Measurements from ENCODE around the gene RNF224. TPM values are rescaled to one million over a fixed set of nuclear protein-coding genes. Genes with fewer than 3 reads are reported as not detected.
A peak's percentile ranks its signal among the peaks of the same experiment; 100 is the strongest.

The RNF224 gene
- total and polyA plus RNA-seq, 2 of the 13 experiments (the other 11 are each of a cell fraction or from before 2014, with no cell fraction given): 0.09 TPM; not detected in 1

DNA sequence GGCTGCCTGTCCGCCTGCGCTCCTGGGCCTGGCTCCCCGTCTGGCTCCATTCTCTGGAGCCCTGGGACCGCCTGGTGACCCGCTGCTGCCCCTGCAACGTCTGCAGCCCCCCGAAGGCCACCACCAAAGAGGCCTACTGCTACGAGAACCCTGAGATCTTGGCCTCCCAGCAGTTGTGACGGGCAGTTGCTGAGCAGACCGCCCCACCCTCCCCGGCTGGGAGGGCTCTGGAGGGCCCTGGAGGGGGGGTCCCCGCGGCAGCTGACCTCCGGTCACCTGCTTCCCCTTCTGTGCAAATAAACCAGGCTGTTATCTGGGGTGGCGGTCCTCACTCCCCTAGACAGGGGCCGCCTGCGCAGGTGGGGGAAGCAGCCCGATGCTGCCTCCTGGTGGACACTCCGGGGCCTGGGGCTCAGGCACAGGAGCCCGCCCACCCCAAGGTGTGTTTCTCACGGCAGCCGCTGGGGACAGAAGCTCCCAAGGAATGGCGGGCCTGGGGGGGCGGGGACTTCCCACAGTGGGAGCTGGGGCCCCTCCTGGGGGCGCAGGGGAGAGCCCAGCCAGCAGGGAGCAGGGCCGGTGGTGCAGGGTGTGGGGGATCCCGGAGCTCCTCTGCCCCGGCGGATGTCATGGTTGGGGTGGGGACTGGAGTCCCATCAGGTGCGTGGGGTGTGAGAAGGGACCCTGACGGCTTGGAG lies 9.1 kb downstream of the RNF224 start (continued):
- TF ChIP-seq SPEN (CRISPR knock-in tag; IDR thresholded peaks at IDR 0.05; ENCODE audit: low read depth): peak; percentile 73; the same call in 1 of the 2 replicates
- peak; percentile 83 for TF ChIP-seq KDM3A (CRISPR knock-in tag; IDR thresholded peaks at IDR 0.05; ENCODE audit: low read depth)
- peak; percentile 48 for TF ChIP-seq ASH2L (IDR thresholded peaks at IDR 0.05; ENCODE audit: insufficient read length, low read depth, low read length)
- TF ChIP-seq GZF1 (CRISPR knock-in tag; IDR thresholded peaks at IDR 0.05): no peak
- no peak; the same call in 1 of the 2 replicates for TF ChIP-seq KLF9 (CRISPR knock-in tag; IDR thresholded peaks at IDR 0.05; ENCODE audit: low read depth)
- TF ChIP-seq HNRNPK (IDR thresholded peaks at IDR 0.05; ENCODE audit: low read depth, low read length, poor library complexity, severe bottlenecking): peak; percentile 50
- no peak for TF ChIP-seq STAT5B (CRISPR knock-in tag; IDR thresholded peaks at IDR 0.05)
- peak; percentile 29; the same call in 1 of the 2 replicates for TF ChIP-seq ZNF546 (CRISPR knock-in tag; conservative IDR thresholded peaks at IDR 0.05)
- TF ChIP-seq MEIS2 (CRISPR knock-in tag; IDR thresholded peaks at IDR 0.05): peak; percentile 22; the same call in 1 of the 2 replicates
- no peak for TF ChIP-seq THYN1 (CRISPR knock-in tag; IDR thresholded peaks at IDR 0.05; ENCODE audit: borderline replicate concordance, low read depth)
- TF ChIP-seq ZNF101 (CRISPR knock-in tag; IDR thresholded peaks at IDR 0.05; ENCODE audit: borderline replicate concordance, low read depth): no peak
- peak; percentile 58; the same call in 1 of the 2 replicates for TF ChIP-seq ZNF747 (CRISPR knock-in tag; IDR thresholded peaks at IDR 0.05; ENCODE audit: borderline replicate concordance)
- TF ChIP-seq, protein P1, sequence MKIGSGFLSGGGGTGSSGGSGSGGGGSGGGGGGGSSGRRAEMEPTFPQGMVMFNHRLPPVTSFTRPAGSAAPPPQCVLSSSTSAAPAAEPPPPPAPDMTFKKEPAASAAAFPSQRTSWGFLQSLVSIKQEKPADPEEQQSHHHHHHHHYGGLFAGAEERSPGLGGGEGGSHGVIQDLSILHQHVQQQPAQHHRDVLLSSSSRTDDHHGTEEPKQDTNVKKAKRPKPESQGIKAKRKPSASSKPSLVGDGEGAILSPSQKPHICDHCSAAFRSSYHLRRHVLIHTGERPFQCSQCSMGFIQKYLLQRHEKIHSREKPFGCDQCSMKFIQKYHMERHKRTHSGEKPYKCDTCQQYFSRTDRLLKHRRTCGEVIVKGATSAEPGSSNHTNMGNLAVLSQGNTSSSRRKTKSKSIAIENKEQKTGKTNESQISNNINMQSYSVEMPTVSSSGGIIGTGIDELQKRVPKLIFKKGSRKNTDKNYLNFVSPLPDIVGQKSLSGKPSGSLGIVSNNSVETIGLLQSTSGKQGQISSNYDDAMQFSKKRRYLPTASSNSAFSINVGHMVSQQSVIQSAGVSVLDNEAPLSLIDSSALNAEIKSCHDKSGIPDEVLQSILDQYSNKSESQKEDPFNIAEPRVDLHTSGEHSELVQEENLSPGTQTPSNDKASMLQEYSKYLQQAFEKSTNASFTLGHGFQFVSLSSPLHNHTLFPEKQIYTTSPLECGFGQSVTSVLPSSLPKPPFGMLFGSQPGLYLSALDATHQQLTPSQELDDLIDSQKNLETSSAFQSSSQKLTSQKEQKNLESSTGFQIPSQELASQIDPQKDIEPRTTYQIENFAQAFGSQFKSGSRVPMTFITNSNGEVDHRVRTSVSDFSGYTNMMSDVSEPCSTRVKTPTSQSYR (CRISPR knock-in tag; IDR thresholded peaks at IDR 0.05; ENCODE audit: borderline replicate concordance): peak; percentile 41; the same call in 1 of the 2 replicates
- TF ChIP-seq, protein P2, sequence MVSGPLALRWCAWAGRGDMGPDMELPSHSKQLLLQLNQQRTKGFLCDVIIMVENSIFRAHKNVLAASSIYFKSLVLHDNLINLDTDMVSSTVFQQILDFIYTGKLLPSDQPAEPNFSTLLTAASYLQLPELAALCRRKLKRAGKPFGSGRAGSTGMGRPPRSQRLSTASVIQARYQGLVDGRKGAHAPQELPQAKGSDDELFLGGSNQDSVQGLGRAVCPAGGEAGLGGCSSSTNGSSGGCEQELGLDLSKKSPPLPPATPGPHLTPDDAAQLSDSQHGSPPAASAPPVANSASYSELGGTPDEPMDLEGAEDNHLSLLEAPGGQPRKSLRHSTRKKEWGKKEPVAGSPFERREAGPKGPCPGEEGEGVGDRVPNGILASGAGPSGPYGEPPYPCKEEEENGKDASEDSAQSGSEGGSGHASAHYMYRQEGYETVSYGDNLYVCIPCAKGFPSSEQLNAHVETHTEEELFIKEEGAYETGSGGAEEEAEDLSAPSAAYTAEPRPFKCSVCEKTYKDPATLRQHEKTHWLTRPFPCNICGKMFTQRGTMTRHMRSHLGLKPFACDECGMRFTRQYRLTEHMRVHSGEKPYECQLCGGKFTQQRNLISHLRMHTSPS (CRISPR knock-in tag; IDR thresholded peaks at IDR 0.05; ENCODE audit: low read depth): peak; percentile 45; the same call in 1 of the 2 replicates
- no peak for TF ChIP-seq ZNF329 (CRISPR knock-in tag; IDR thresholded peaks at IDR 0.05; ENCODE audit: low read depth)
- no peak; the same call in 1 of the 2 replicates for TF ChIP-seq SMAD1 (CRISPR knock-in tag; IDR thresholded peaks at IDR 0.05; ENCODE audit: borderline replicate concordance, low read depth)
- peak; percentile 18; the same call in 1 of the 2 replicates for TF ChIP-seq CEBPG (CRISPR knock-in tag; IDR thresholded peaks at IDR 0.05)
- TF ChIP-seq ARNTL (CRISPR knock-in tag; IDR thresholded peaks at IDR 0.05): peak; percentile 73; the same call in 1 of the 2 replicates
- peak; percentile 42 for TF ChIP-seq PPARG (CRISPR knock-in tag; conservative IDR thresholded peaks at IDR 0.05)
- TF ChIP-seq FOXP1 (IDR thresholded peaks at IDR 0.05): no peak
- peak; percentile 41; the same call in 1 of the 2 replicates for TF ChIP-seq FOXP1 (CRISPR knock-in tag; IDR thresholded peaks at IDR 0.05)
- TF ChIP-seq, protein P3, sequence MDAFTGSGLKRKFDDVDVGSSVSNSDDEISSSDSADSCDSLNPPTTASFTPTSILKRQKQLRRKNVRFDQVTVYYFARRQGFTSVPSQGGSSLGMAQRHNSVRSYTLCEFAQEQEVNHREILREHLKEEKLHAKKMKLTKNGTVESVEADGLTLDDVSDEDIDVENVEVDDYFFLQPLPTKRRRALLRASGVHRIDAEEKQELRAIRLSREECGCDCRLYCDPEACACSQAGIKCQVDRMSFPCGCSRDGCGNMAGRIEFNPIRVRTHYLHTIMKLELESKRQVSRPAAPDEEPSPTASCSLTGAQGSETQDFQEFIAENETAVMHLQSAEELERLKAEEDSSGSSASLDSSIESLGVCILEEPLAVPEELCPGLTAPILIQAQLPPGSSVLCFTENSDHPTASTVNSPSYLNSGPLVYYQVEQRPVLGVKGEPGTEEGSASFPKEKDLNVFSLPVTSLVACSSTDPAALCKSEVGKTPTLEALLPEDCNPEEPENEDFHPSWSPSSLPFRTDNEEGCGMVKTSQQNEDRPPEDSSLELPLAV (CRISPR knock-in tag; conservative IDR thresholded peaks at IDR 0.05; ENCODE audit: low read depth): 0 out of 2 replicates have a peak, but pooled peaks have one; percentile 34
- no peak for TF ChIP-seq EZH2 (conservative IDR thresholded peaks at IDR 0.05; ENCODE audit: low read depth, low read length)
- TF ChIP-seq KDM2A (CRISPR knock-in tag; IDR thresholded peaks at IDR 0.05; ENCODE audit: borderline replicate concordance, low read depth): peak; percentile 92
